GM18951 (cell line): ENCODE results near the gene CHRNA4.
"Not testable (repeated sequence)": the region's sequence is repeated elsewhere in the genome, so short reads cannot be mapped to it uniquely, and the experiment has no call there.

Source experiments
- POLR2A ChIP-seq: IDR thresholded peaks from 4 replicates; pipeline ENCODE4 v1.6.1; 2011; ENCODE audit warnings: mild to moderate bottlenecking; ENCODE audit not compliant: insufficient read length, insufficient read depth; ENCODE audit errors: extremely low read depth
- in situ Hi-C: fragments of 300-500 bp; cut with MboI; formaldehyde crosslinking; loops from one replicate; pipeline ENCODE4 v1.12.0; 2022; ENCODE audit warnings: low sequenced_read_pairs, mixed read lengths, inconsistent platforms; ENCODE audit not compliant: unreplicated experiment

Gene CHRNA4

GRCh38 chr20:63392465-63393365 is 31.6 kb upstream of the CHRNA4 start:
- in situ Hi-C loops, result no loop called here
- no peak for TF ChIP-seq POLR2A

GRCh38 chr20:63387917-63388316 is 26.8 kb upstream of the CHRNA4 start:
- in situ Hi-C loops, result no loop called here
- no peak for TF ChIP-seq POLR2A

GRCh38 chr20:63387393-63387792 is 26.2 kb upstream of the CHRNA4 start:
- TF ChIP-seq POLR2A, result no peak
- in situ Hi-C loops, result no loop called here

- in situ Hi-C loops, result no loop called here
- TF ChIP-seq POLR2A, result no peak
Measured at GRCh38 chr20:63386491-63386890, 25.3 kb upstream of the CHRNA4 start.

- no peak for TF ChIP-seq POLR2A
- in situ Hi-C loops, result no loop called here
Measured at GRCh38 chr20:63385819-63386218, 24.7 kb upstream of the CHRNA4 start.

GRCh38 chr20:63384336-63384735 is 23.2 kb upstream of the CHRNA4 start:
- TF ChIP-seq POLR2A, result no peak
- in situ Hi-C loops, result no loop called here

- in situ Hi-C loops, result no loop called here
Measured at GRCh38 chr20:63383556-63383955, 22.4 kb upstream of the CHRNA4 start.

GRCh38 chr20:63382551-63383300 is 21.6 kb upstream of the CHRNA4 start:
- in situ Hi-C loops, result no loop called here
- no peak for TF ChIP-seq POLR2A

More at GRCh38 chr20:63383556-63383955, 22.4 kb upstream of the CHRNA4 start:
- TF ChIP-seq POLR2A, result no peak

- TF ChIP-seq POLR2A, result no peak
Measured at GRCh38 chr20:63381781-63382431, 20.8 kb upstream of the CHRNA4 start.

GRCh38 chr20:63380346-63380870 is 19.3 kb upstream of the CHRNA4 start:
- no peak for TF ChIP-seq POLR2A
- in situ Hi-C loops, result no loop called here

More at GRCh38 chr20:63381781-63382431, 20.8 kb upstream of the CHRNA4 start:
- in situ Hi-C loops, result no loop called here

- in situ Hi-C loops, result not testable (repeated sequence)
Measured at GRCh38 chr20:63379872-63380271, 18.7 kb upstream of the CHRNA4 start.

- TF ChIP-seq POLR2A, result no peak
- in situ Hi-C loops, result no loop called here
Measured at GRCh38 chr20:63379296-63379695, 18.1 kb upstream of the CHRNA4 start.

GRCh38 chr20:63378626-63379025 is 17.5 kb upstream of the CHRNA4 start:
- in situ Hi-C loops, result no loop called here
- no peak for TF ChIP-seq POLR2A
